HG03108 (cell line): ENCODE results near the gene TSPAN8.
"Not testable (repeated sequence)": the region's sequence is repeated elsewhere in the genome, so short reads cannot be mapped to it uniquely, and the experiment has no call there.

Source experiments
- ATAC-seq: cut with Tn5 transposase; IDR thresholded peaks from one replicate; pipeline ENCODE4 v1.9.1; 2021; ENCODE audit warnings: moderate library complexity; ENCODE audit not compliant: unreplicated experiment

TSPAN8 gene

GRCh38 chr12:71157601-71158233 lies at the start of gene TSPAN8:
TSPAN8 (minus strand) TSS chr12:71157999; CDS start chr12:71157678, 321 bp downstream.
- no peak for ATAC-seq

- no peak for ATAC-seq
Measured at GRCh38 chr12:71201136-71201679, 43.4 kb upstream of the TSPAN8 start.

GRCh38 chr12:71200706-71201105 lies 42.9 kb upstream of the TSPAN8 start:
- no peak for ATAC-seq

GRCh38 chr12:71197460-71197859 lies 39.7 kb upstream of the TSPAN8 start:
- no peak for ATAC-seq

- no peak for ATAC-seq
Measured at GRCh38 chr12:71195338-71195896, 37.6 kb upstream of the TSPAN8 start.

GRCh38 chr12:71194657-71195056 lies 36.9 kb upstream of the TSPAN8 start:
- no peak for ATAC-seq

GRCh38 chr12:71193041-71193440 lies 35.2 kb upstream of the TSPAN8 start:
- no peak for ATAC-seq

GRCh38 chr12:71191509-71192196 lies 33.9 kb upstream of the TSPAN8 start:
- no peak for ATAC-seq

GRCh38 chr12:71190822-71191221 lies 33.0 kb upstream of the TSPAN8 start:
- no peak for ATAC-seq

GRCh38 chr12:71187379-71187778 lies 29.6 kb upstream of the TSPAN8 start:
- no peak for ATAC-seq

- ATAC-seq = no peak
Measured at GRCh38 chr12:71186571-71187288, 28.9 kb upstream of the TSPAN8 start.

GRCh38 chr12:71183846-71184245 lies 26.0 kb upstream of the TSPAN8 start:
- no peak for ATAC-seq

- ATAC-seq = no peak
Measured at GRCh38 chr12:71183018-71183417, 25.2 kb upstream of the TSPAN8 start.

- no peak for ATAC-seq
Measured at GRCh38 chr12:71178162-71178561, 20.4 kb upstream of the TSPAN8 start.

- no peak for ATAC-seq
Measured at GRCh38 chr12:71174825-71175224, 17.0 kb upstream of the TSPAN8 start.

- no peak for ATAC-seq
Measured at GRCh38 chr12:71174146-71174545, 16.3 kb upstream of the TSPAN8 start.

GRCh38 chr12:71170456-71170855 lies 12.7 kb upstream of the TSPAN8 start:
- ATAC-seq = no peak

- ATAC-seq = no peak
Measured at GRCh38 chr12:71169286-71169685, 11.5 kb upstream of the TSPAN8 start.

GRCh38 chr12:71166862-71167496 lies 9.2 kb upstream of the TSPAN8 start:
- no peak for ATAC-seq

- no peak for ATAC-seq
Measured at GRCh38 chr12:71166280-71166679, 8.5 kb upstream of the TSPAN8 start.

GRCh38 chr12:71165780-71166179 lies 8.0 kb upstream of the TSPAN8 start:
- ATAC-seq = not testable (repeated sequence)
